Stomach (tissue), 4 donors: ENCODE data around the gene BCAS3.

Experiments
- CTCF ChIP-seq, 7 experiments: fragments of 450-650 bp in 4 of 7; fragments of 200-600 bp in 3 of 7; sonication (generic) in 3 of 7; IDR thresholded peaks; one replicate each; pipeline ENCODE4 v1.5.1; 2016 to 2019; ENCODE audit warnings: antibody characterized with exemption in 7 of 7, control low read depth in 2 of 7, mild to moderate bottlenecking in 1 of 7
- EP300 ChIP-seq: sonication (generic); formaldehyde crosslinking; IDR thresholded peaks from one replicate; pipeline ENCODE4 v1.6.1; 2017; ENCODE audit warnings: antibody characterized with exemption

GRCh38 chr17:61280338-61280737 lies 602.7 kb downstream of the BCAS3 start:
- TF ChIP-seq CTCF (IDR thresholded peaks at IDR 0.05) (no peak), EP300 (no peak)
